Fibroblast of villous mesenchyme (primary cell): ENCODE measurements around the gene ST6GALNAC5. TPM values are rescaled to one million over a fixed set of nuclear protein-coding genes. Genes with fewer than 3 reads are reported as not detected.

Experiments used
- DNase-seq: peaks from one replicate; pipeline ENCODE4 v3.0.0-alpha.2; 2010; ENCODE audit warnings: low read depth
- H3K4me3 ChIP-seq: 2 replicates; pipeline ENCODE4 v1.5.1; 2011; ENCODE audit warnings: low read depth, mild to moderate bottlenecking, low read length
- CTCF ChIP-seq: IDR thresholded peaks from 2 replicates; pipeline ENCODE4 v1.5.1; 2012; ENCODE audit warnings: low read depth, mild to moderate bottlenecking, low read length; ENCODE audit not compliant: insufficient read depth
- total RNA-seq: library from RNA; depleted of rRNA; stranded (reverse); fragments of >200 nt; gene quantifications from 2 replicates; pipeline ENCODE4 v1.2.3, GENCODE V29; 2012

Gene ST6GALNAC5
- total RNA-seq, 1 donor: 155 TPM

DNA sequence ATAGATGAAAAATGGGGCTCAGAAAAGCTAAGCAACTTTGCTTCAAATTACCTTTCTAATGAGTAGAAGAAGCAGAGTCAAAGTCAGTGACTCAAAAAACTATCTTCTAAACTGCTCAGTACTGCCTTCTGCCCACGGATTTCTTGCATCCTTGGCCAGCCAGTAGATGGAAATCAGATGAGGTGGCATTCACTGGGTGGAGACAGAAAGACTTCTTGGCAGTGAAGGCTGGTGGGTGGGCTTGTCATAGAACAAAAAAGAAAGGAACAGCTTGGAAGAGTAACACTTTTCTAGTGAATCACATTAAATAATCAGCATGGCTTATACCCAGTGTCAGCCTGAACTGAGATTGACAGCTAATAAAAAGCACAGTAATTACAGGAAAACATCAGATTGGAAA, 170.7 kb downstream of the ST6GALNAC5 start:
- TF ChIP-seq CTCF: no peak
- no peak for DNase-seq
- no peak overlapping the region for H3K4me3 ChIP-seq

- no peak for TF ChIP-seq CTCF
Measured at GRCh38 chr1:77039111-77039510, 171.8 kb downstream of the ST6GALNAC5 start.

DNA sequence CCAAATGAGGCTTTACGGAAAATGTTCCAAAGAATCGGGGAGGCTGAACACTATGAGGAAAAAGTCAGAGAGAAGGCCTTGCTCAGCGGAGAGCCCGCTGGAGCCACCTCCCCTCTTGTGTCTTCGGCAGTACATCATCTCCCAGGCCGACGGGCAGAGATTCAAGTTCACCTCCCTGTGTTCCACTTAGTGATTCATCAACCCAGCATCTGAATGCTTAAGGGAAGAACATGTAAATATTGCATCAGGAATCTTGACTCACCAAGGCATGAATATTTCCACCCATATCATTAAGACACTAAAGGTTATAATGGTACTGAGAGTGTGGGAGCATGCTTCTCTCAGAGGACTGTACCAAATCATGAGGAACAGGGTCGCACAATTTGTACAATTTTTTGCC, 172.5 kb downstream of the ST6GALNAC5 start:
- no peak overlapping the region for H3K4me3 ChIP-seq
- peak; percentile 92 for DNase-seq
- TF ChIP-seq CTCF: no peak

More at GRCh38 chr1:77039111-77039510, 171.8 kb downstream of the ST6GALNAC5 start:
- no peak for DNase-seq
- no peak overlapping the region for H3K4me3 ChIP-seq

DNA sequence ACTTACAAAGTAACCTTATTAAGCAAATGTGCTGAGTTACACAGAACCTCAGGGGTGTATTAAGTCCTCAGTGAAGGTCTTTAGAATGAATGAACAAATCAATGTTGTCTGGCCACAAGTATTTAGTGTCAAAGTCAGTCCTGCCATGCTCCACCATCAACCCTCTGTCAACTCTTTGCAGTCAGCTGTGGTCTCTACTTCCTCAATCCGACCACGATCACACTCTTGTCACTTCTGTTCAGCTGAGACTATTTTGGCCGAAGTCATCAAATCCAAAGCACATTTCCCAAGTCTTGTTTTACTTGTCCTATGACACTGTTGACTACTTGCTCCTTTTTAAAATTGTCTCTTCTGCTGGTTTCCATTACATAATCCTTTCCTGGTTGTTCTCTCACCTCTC, 173.5 kb downstream of the ST6GALNAC5 start:
- H3K4me3 ChIP-seq: no peak overlapping the region
- DNase-seq: no peak
- TF ChIP-seq CTCF: no peak

DNA sequence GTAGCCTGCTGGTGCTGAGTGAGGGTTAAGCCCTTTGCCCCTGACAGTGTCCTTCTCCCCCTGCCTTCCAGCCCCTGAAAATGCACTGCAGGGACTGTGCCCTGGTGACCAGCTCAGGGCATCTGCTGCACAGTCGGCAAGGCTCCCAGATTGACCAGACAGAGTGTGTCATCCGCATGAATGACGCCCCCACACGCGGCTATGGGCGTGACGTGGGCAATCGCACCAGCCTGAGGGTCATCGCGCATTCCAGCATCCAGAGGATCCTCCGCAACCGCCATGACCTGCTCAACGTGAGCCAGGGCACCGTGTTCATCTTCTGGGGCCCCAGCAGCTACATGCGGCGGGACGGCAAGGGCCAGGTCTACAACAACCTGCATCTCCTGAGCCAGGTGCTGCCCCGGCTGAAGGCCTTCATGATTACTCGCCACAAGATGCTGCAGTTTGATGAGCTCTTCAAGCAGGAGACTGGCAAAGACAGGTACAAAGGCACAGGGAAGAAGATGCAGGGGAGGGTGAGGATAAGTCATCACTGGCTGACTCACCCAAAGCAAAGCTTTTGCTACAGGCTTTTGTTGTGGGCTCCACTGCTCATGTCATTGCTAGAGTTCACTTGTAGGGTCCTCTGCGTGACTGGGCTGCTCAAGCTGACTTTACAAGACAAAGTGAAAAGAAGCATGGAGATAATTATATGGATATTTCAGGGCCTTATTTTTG, 177.0 kb downstream of the ST6GALNAC5 start:
- no peak for TF ChIP-seq CTCF
- H3K4me3 ChIP-seq: no peak overlapping the region
- DNase-seq: no peak

- DNase-seq: no peak
- no peak for TF ChIP-seq CTCF
- H3K4me3 ChIP-seq: no peak overlapping the region
Measured at GRCh38 chr1:77047575-77047974, 180.3 kb downstream of the ST6GALNAC5 start.

DNA sequence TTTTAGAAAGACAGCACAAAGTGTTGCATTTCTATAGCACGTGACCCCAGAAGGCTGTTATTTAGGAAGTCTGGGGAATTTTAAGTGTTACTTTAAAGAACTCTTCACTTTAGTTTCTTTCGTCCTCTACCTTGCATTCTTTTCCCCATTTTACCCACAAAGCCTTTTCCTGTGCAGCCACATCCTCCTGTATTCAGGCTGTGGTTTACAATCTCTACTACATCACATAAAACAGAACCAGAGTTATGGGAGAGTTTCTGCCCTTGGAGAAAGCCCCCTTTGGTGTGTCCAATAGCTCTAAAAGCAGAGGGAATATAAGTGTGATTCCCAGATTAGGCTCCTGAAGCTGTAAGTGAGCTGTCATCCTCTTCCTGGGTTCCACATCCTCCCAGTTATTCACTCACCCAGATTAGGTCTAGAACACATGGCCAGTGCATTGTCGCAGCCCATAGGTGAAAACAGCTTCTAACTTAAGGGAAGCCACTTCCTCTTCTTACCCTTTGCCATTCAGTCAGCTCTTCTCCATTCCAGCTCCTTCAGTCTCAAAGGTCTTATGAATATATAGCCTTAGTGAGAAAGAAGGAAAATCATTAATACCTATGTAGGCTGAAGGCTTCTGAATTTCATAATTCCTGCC, 180.8 kb downstream of the ST6GALNAC5 start:
- no peak for TF ChIP-seq CTCF
- no peak for DNase-seq
- H3K4me3 ChIP-seq: no peak overlapping the region
